Epithelial cell of proximal tubule (primary cell): Measurements from ENCODE around the gene WNT3. TPM values are rescaled to one million over a fixed set of nuclear protein-coding genes. Genes with fewer than 3 reads are reported as not detected.

ENCODE experiments used
- DNase-seq: peaks from one replicate; pipeline ENCODE4 v3.0.0-alpha.2; 2011; ENCODE audit warnings: low read depth
- H3K4me3 ChIP-seq: 2 replicates; pipeline ENCODE4 v1.5.1; 2011; ENCODE audit warnings: low read depth, mild to moderate bottlenecking, low read length
- total RNA-seq: library from RNA; depleted of rRNA; stranded (reverse); fragments of >200 nt; gene quantifications from 2 replicates; pipeline ENCODE4 v1.2.3, GENCODE V29; 2015
- TF ChIP-seq, protein P1 (sequence below): conservative IDR thresholded peaks from 2 replicates; pipeline ENCODE4 v1.5.1; 2012; ENCODE audit warnings: low read depth, mild to moderate bottlenecking, low read length

Gene WNT3
- total RNA-seq, 1 donor from 2014 or later = 1.6 TPM

DNA sequence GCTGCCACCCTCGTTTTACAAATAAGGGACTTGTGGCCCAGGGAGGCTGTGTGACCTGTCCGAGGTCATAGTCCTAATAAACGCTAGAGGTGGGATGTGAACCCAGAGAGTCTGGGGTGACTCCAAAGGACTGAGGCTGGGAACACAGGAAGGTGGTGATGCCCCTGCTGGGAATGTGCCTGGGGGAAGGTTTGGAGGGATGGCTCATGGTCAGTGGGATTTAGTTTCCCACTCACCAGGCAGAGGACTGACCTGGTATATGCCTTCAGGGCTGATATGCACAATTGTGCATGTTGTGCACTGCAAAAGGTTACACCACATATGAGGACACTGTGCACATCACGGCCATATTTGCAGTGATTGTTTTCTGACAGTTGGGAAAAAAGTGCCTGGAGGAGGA is 19.0 kb upstream of the WNT3 start:
- TF ChIP-seq, protein P1, sequence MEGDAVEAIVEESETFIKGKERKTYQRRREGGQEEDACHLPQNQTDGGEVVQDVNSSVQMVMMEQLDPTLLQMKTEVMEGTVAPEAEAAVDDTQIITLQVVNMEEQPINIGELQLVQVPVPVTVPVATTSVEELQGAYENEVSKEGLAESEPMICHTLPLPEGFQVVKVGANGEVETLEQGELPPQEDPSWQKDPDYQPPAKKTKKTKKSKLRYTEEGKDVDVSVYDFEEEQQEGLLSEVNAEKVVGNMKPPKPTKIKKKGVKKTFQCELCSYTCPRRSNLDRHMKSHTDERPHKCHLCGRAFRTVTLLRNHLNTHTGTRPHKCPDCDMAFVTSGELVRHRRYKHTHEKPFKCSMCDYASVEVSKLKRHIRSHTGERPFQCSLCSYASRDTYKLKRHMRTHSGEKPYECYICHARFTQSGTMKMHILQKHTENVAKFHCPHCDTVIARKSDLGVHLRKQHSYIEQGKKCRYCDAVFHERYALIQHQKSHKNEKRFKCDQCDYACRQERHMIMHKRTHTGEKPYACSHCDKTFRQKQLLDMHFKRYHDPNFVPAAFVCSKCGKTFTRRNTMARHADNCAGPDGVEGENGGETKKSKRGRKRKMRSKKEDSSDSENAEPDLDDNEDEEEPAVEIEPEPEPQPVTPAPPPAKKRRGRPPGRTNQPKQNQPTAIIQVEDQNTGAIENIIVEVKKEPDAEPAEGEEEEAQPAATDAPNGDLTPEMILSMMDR = no peak
- DNase-seq = no peak
- H3K4me3 ChIP-seq = no peak overlapping the region

DNA sequence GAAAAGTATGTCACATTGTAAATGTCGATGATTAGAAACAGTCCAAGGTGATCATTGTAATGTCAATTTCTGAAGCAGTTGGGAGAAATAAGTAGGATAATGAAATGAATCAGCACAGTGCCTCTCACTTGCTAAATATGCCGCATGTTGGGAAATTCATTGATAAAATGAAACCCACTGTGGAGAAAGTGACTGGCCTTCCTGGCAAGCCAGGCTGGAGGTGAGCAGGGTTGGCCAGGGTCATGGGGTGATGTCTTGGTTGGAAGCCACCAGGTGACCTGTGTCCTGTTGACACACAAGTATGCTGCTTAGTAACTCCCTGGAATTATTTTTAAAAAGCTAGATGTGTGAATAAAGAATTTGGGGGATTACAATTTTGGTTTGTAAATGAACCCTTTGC is 18.0 kb upstream of the WNT3 start:
- DNase-seq = no peak
- no peak overlapping the region for H3K4me3 ChIP-seq
- TF ChIP-seq, protein P1 = no peak

DNA sequence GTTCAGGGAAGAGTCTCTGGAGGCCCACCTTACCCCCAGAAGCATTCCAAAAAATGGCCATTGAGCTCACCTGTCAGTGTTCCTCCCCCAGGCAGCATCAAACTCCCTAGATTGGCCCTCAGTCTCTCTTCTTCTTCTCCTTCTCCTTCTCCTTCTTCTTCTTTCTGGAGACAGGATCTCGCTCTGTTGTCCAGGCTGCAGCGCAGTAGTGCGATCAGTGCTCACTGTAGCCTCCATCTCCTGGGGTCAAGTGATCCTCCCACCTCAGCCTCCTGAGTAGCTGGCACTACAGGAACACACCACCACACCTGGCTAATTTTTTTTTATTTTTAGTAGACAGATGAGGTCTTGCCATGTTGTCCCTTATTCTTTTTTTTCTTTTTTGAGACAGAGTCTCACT is 16.4 kb upstream of the WNT3 start:
- TF ChIP-seq, protein P1 = no peak
- no peak overlapping the region for H3K4me3 ChIP-seq
- DNase-seq = no peak

DNA sequence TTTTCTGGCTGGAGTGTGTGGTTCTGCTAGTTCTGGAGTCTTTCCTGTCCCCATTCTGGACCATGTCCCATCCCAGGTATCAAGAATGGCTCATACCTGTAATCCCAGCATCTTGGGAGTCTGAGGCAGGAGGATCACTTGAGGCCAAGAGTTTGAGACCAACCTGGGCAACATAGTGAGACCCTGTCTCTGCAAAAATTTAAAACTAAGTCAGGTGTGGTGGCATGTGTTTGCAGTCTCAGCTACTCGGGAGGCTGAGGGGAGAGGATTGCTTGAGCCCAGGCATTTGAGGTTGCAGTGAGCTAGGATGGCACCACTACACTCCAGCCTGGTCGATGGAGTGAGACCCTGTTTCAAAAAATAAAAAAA is 15.3 kb upstream of the WNT3 start:
- no peak for DNase-seq
- TF ChIP-seq, protein P1 = no peak
- no peak overlapping the region for H3K4me3 ChIP-seq

DNA sequence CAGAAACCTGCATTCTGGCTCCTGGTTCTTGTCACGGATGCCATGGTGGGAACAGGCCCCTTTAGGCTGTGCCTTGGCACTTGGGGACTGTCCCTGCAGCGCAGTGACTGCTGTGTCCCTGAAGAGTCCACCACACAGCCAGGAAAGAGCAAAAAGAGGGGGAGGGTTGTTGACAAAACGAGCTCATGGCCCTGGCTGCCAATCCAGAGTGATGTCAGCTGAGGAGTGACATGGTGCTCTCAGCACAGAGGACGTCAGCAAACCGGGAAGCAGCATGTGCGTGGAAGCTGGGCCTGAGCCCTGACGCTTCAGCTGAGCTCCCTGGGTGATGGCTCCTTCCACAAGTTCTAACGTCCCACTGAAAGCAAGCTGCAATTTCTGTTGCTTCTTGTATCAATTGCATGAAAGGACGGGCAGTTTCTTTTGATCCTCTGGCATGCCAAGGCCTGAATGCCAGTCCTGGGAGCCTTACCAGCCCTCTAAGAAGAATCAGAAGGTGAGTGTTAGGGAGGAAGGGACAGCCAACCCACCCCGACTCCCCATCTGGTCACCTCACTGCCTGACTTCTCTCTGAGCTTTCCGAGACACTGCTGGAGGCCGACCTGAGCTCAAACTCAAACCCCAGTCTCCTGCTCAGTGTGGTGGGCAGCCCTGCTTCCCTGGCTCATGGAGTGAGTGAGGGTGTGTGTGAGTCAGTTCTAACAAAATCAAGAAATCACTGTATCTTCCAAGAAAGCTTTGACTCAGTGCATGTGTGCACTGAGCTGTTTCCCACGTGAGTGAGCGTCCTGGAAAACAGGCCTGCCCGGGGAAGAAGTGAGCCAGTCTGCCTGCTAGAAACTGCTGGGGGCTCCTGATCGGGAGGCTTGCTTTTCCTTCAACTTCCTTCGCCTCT is 14.7 kb upstream of the WNT3 start:
- TF ChIP-seq, protein P1 = no peak
- H3K4me3 ChIP-seq = no peak overlapping the region
- peak; percentile 29 for DNase-seq

DNA sequence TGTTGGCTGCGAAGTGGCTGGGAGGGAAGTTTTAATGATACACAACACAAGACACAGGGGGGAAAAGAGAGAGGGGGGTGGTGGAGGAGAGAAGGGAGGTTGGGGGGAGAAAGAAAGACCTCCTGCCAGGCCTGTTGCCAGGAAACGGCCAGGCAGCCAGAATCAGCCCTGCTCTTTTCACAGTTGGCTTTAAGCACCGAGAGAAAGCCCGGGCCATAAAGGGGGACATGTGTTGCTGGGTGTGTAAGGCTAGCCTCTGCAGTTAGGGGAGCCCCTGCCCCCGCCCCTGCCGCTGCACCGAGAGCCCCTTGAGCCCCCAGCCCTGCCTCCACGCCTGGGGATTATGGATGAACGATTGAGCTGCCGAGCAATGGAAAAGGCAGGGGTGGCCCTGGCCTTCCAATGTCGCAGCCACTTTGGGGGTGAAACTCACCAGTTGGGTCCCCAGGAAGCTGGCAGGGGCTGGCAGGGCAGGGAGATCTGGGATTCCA is 13.9 kb upstream of the WNT3 start:
- no peak for DNase-seq
- no peak overlapping the region for H3K4me3 ChIP-seq
- TF ChIP-seq, protein P1 = no peak
